KMS-11 (cell line): Measurements from ENCODE around the gene LDB1.
A peak's percentile ranks its signal among the peaks of the same experiment; 100 is the strongest.

Experiments used
- H2AFZ ChIP-seq: fragments of 200-600 bp; sonication (generic); 2 replicates; pipeline ENCODE4 v1.6.1; 2016; ENCODE audit warnings: antibody characterized with exemption, mixed run types, low read depth
- H3K27ac ChIP-seq: fragments of 200-600 bp; sonication (generic); 2 replicates; pipeline ENCODE4 v1.6.1; 2016; ENCODE audit warnings: mild to moderate bottlenecking, mixed run types
- H3K27me3 ChIP-seq: fragments of 200-600 bp; sonication (generic); 2 replicates; pipeline ENCODE4 v1.6.1; 2017; ENCODE audit warnings: mild to moderate bottlenecking, low read depth, mixed run types, moderate library complexity; ENCODE audit not compliant: insufficient read depth
- H3K36me3 ChIP-seq: fragments of 200-600 bp; sonication (generic); 2 replicates; pipeline ENCODE4 v1.6.1; 2017; ENCODE audit warnings: mild to moderate bottlenecking, mixed run types; ENCODE audit not compliant: insufficient read depth
- H3K4me1 ChIP-seq: fragments of 200-600 bp; sonication (generic); 2 replicates; pipeline ENCODE4 v1.6.1; 2016; ENCODE audit warnings: mild to moderate bottlenecking, low read depth, mixed run types; ENCODE audit not compliant: poor library complexity, severe bottlenecking
- H3K4me2 ChIP-seq: fragments of 200-600 bp; sonication (generic); 2 replicates; pipeline ENCODE4 v1.7.0; 2016; ENCODE audit warnings: mild to moderate bottlenecking, mixed run types
- H3K4me3 ChIP-seq: fragments of 200-600 bp; sonication (generic); IDR thresholded peaks from 2 replicates; pipeline ENCODE4 v1.6.1; 2017; ENCODE audit warnings: low read depth, low read length, mixed read lengths; ENCODE audit not compliant: insufficient read depth
- H3K79me2 ChIP-seq: fragments of 200-600 bp; sonication (generic); 2 replicates; pipeline ENCODE4 v1.6.1; 2016; ENCODE audit warnings: low read depth, mixed run types; ENCODE audit not compliant: insufficient read depth
- H3K9ac ChIP-seq: fragments of 200-600 bp; sonication (generic); 2 replicates; pipeline ENCODE4 v1.6.1; 2016; ENCODE audit warnings: mild to moderate bottlenecking, mixed run types
- H4K20me1 ChIP-seq: fragments of 200-600 bp; sonication (generic); 2 replicates; pipeline ENCODE4 v1.6.1; 2016; ENCODE audit warnings: mild to moderate bottlenecking, mixed run types; ENCODE audit not compliant: insufficient read depth
- TF ChIP-seq, protein P1 (sequence below): fragments of 200-600 bp; sonication (generic); conservative IDR thresholded peaks from 2 replicates; pipeline ENCODE4 v1.6.1; 2017; ENCODE audit warnings: low read depth, mild to moderate bottlenecking, antibody characterized with exemption, low read length, moderate library complexity, mixed read lengths

LDB1 gene

GRCh38 chr10:102152545-102152890 lies 32.4 kb upstream of the LDB1 start:
- Histone ChIP-seq H3K36me3 (peaks cover 31% of the 10 kb centered on the region; the same call in 1 of the 2 replicates), H3K9ac (peak overlapping the region; percentile 100), H3K4me2 (peak overlapping the region; percentile 63), H3K4me3 (no peak overlapping the region), H3K27me3 (no peaks in the 10 kb centered on the region), H2AFZ (no peak overlapping the region), H4K20me1 (peaks cover 23% of the 10 kb centered on the region), H3K4me1 (peaks cover 54% of the 10 kb centered on the region), H3K79me2 (peaks cover 54% of the 10 kb centered on the region), H3K27ac (peak overlapping the region; percentile 99)
- TF ChIP-seq, protein P1, sequence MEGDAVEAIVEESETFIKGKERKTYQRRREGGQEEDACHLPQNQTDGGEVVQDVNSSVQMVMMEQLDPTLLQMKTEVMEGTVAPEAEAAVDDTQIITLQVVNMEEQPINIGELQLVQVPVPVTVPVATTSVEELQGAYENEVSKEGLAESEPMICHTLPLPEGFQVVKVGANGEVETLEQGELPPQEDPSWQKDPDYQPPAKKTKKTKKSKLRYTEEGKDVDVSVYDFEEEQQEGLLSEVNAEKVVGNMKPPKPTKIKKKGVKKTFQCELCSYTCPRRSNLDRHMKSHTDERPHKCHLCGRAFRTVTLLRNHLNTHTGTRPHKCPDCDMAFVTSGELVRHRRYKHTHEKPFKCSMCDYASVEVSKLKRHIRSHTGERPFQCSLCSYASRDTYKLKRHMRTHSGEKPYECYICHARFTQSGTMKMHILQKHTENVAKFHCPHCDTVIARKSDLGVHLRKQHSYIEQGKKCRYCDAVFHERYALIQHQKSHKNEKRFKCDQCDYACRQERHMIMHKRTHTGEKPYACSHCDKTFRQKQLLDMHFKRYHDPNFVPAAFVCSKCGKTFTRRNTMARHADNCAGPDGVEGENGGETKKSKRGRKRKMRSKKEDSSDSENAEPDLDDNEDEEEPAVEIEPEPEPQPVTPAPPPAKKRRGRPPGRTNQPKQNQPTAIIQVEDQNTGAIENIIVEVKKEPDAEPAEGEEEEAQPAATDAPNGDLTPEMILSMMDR = no peak

DNA sequence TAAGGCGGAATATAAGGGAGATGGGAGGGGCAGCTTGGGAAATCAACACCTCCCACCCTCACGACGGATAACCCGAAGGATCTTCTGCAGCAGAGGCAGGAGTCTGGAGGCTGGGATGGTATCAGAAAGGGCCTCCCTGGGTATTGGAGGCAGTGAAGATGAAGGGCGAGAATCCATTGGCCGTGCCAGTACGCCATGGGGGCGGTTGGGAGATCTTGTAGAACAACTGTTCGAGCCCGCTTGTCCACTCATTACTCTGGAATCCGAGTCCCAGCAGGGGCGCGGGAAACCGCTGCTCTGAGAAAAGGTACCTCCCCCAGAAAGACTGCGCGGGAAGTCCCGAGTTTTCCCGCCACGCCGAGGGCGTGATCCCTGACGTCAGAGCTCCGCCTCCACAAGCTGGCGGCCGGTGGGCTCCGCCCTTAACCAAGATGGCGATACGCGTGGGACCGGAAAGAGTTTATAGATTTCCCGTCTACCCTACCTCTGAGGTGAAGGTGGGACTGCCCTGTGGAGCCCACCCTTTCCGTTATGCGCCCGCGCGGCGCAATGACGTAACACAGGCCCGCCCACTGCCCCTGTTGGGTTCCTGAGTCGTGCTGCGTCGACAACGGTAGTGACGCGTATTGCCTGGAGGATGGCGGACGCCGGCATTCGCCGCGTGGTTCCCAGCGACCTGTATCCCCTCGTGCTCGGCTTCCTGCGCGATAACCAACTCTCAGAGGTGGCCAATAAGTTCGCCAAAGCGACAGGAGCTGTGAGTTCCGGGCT lies 31.8 kb upstream of the LDB1 start, which contains the start of gene NOLC1:
Gene NOLC1, plus strand, starts transcription at position 616 of the 771 bp plus-strand sequence. Its CDS starts 22 bp downstream, at position 638.
- Histone ChIP-seq H3K4me3 (no peak within 1 kb of the TSS), H3K4me1 (peaks cover 54% of the 10 kb centered on the region), H3K9ac (peak within 1 kb of the TSS; percentile 100), H2AFZ (no peak within 1 kb of the TSS), H3K27ac (peak within 1 kb of the TSS; percentile 99), H4K20me1 (peaks cover 18% of the 10 kb centered on the region), H3K79me2 (peaks cover 48% of the 10 kb centered on the region), H3K27me3 (no peaks in the 10 kb centered on the region), H3K36me3 (peaks cover 28% of the 10 kb centered on the region; the same call in 1 of the 2 replicates), H3K4me2 (peak within 1 kb of the TSS; percentile 63)
- TF ChIP-seq, protein P1 = no peak

GRCh38 chr10:102150970-102151773 lies 31.0 kb upstream of the LDB1 start:
- Histone ChIP-seq H3K27me3 (no peaks in the 10 kb centered on the region), H3K4me1 (peaks cover 47% of the 10 kb centered on the region), H4K20me1 (peaks cover 10% of the 10 kb centered on the region), H3K4me3 (no peak overlapping the region), H3K79me2 (peaks cover 40% of the 10 kb centered on the region), H3K27ac (peak overlapping the region; percentile 99), H3K9ac (peak overlapping the region; percentile 100; the same call in 1 of the 2 replicates), H3K36me3 (peaks cover 23% of the 10 kb centered on the region; the same call in 1 of the 2 replicates), H3K4me2 (peak overlapping the region; percentile 56), H2AFZ (no peak overlapping the region)
- TF ChIP-seq, protein P1 = no peak

- H3K4me2 ChIP-seq = no peak overlapping the region
- no peak overlapping the region for H3K27ac ChIP-seq
- TF ChIP-seq, protein P1 = no peak
- peaks cover 17% of the 10 kb centered on the region; the same call in 1 of the 2 replicates for H3K36me3 ChIP-seq
- H3K4me1 ChIP-seq = peaks cover 23% of the 10 kb centered on the region
- no peak overlapping the region for H2AFZ ChIP-seq
- no peak overlapping the region for H3K4me3 ChIP-seq
- H4K20me1 ChIP-seq = no peaks in the 10 kb centered on the region
- no peak overlapping the region for H3K9ac ChIP-seq
- H3K27me3 ChIP-seq = no peaks in the 10 kb centered on the region
- H3K79me2 ChIP-seq = peaks cover 15% of the 10 kb centered on the region
Observed at GRCh38 chr10:102148275-102148674, 28.1 kb upstream of the LDB1 start.
